ENCODE data around the gene ATG101. TPM values are rescaled to one million over a fixed set of nuclear protein-coding genes. Genes with fewer than 3 reads are reported as not detected.

ATG101 gene
- total and polyA plus RNA-seq, 4 donors = 19.7 to 37.8 (median 33.7) TPM

- no peak overlapping the region for H3K27ac ChIP-seq (ENCODE audit: low read depth, low read length)
Observed at GRCh38 chr12:52041035-52041434, 28.7 kb upstream of the ATG101 start.

DNA sequence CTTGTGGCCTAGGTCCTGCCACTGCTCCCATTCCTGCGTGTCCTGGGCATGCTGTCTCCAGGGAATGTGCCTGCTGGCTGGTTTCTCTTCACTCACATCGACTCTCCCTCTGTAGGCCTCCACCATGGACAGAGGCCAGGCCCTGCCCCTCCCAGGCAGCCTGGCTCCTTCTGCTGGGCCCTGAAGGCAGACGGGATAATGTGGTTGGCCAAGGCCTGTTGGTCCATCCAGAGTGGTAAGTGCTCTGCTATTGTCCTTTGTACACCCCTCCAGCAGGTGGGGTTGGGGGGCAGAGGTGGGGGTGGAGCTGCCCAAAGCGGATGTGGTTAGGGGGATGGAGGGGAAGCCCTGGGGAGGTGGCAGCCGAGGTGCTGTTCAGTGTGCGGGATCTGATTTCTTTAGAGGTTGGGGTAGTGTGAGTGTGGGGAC is 28.1 kb upstream of the ATG101 start:
- Histone ChIP-seq H3K4me1 (ENCODE audit: control insufficient read depth, insufficient read depth, low read length) (peaks cover 60% of the 10 kb centered on the region), H3K36me3 (ENCODE audit: control insufficient read depth, insufficient read depth, low read length) (peaks cover 48% of the 10 kb centered on the region), H3K27ac (ENCODE audit: low read depth, low read length) (peak overlapping the region; percentile 52), H3K27me3 (ENCODE audit: control insufficient read depth, insufficient read depth, low read length) (no peaks in the 10 kb centered on the region), H3K4me3 (ENCODE audit: low read depth, low read length) (no peak overlapping the region), H3K9me3 (ENCODE audit: control insufficient read depth, insufficient read depth, low read length) (no peaks in the 10 kb centered on the region)
- DNase-seq (ENCODE audit: low read depth in 4 of 6, low spot score in 6 of 6) = peak in 1 of 6 donors; percentile 70
- WGBS (ENCODE audit: insufficient coverage) = 52% methylated on average over 5 of the region's 6 CpGs

More at GRCh38 chr12:52041035-52041434, 28.7 kb upstream of the ATG101 start:
- Histone ChIP-seq H3K4me3 (ENCODE audit: low read depth, low read length) (no peak overlapping the region), H3K27me3 (ENCODE audit: control insufficient read depth, insufficient read depth, low read length) (no peaks in the 10 kb centered on the region), H3K36me3 (ENCODE audit: control insufficient read depth, insufficient read depth, low read length) (peaks cover 45% of the 10 kb centered on the region), H3K9me3 (ENCODE audit: control insufficient read depth, insufficient read depth, low read length) (no peaks in the 10 kb centered on the region), H3K4me1 (ENCODE audit: control insufficient read depth, insufficient read depth, low read length) (peaks cover 65% of the 10 kb centered on the region)
- DNase-seq (ENCODE audit: low read depth in 4 of 6, low spot score in 6 of 6) = no peak
- no CpG with 5 or more reads among the region's 3 CpGs for WGBS (ENCODE audit: insufficient coverage)

DNA sequence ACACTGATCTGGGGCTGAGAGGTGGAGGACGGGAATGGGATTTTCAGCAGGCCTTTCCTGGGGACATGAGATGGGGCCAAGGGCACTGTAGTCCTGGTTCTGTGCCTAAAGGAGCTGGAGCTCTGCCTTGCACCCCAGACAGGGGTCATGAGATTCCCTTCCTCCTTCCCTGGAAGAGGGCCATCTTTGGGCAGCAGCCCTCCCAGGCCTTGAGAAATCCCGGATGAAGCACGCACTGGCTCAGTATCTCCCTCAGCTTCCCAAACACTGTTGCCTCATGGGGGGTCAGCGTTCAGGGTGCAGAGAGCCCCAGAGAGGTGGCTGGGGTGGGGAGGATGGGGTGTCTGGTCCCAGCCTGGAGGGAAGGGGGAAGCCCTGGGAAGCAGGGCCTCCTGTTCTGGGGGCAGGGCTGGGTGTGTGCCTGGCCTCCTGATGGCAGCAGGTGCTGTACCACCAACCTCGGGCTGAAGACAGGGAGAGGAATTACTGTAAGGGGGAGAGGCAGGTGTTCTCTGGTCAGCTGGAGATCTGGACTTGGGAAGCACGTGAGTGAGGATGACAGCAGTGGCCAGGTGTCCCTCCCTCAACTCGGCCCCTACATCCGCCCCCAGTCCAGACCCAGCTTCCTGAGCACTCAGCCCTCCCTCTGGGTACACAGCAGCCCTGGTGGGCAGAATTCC is 26.9 kb upstream of the ATG101 start:
- Histone ChIP-seq H3K36me3 (ENCODE audit: control insufficient read depth, insufficient read depth, low read length) (peaks cover 55% of the 10 kb centered on the region), H3K27me3 (ENCODE audit: control insufficient read depth, insufficient read depth, low read length) (no peaks in the 10 kb centered on the region), H3K27ac (ENCODE audit: low read depth, low read length) (no peak overlapping the region), H3K9me3 (ENCODE audit: control insufficient read depth, insufficient read depth, low read length) (no peaks in the 10 kb centered on the region), H3K4me1 (ENCODE audit: control insufficient read depth, insufficient read depth, low read length) (peaks cover 52% of the 10 kb centered on the region), H3K4me3 (ENCODE audit: low read depth, low read length) (no peak overlapping the region)
- DNase-seq (ENCODE audit: low read depth in 4 of 6, low spot score in 6 of 6) = no peak
- 71% methylated on average over 4 of the region's 8 CpGs for WGBS (ENCODE audit: insufficient coverage)

- WGBS (ENCODE audit: insufficient coverage) = 73% methylated on average over 16 of the region's 21 CpGs
- Histone ChIP-seq H3K36me3 (ENCODE audit: control insufficient read depth, insufficient read depth, low read length) (peaks cover 55% of the 10 kb centered on the region), H3K4me3 (ENCODE audit: low read depth, low read length) (no peak overlapping the region), H3K27ac (ENCODE audit: low read depth, low read length) (peak overlapping the region; percentile 15), H3K9me3 (ENCODE audit: control insufficient read depth, insufficient read depth, low read length) (no peaks in the 10 kb centered on the region), H3K4me1 (ENCODE audit: control insufficient read depth, insufficient read depth, low read length) (peaks cover 45% of the 10 kb centered on the region), H3K27me3 (ENCODE audit: control insufficient read depth, insufficient read depth, low read length) (no peaks in the 10 kb centered on the region)
- no peak for DNase-seq (ENCODE audit: low read depth in 4 of 6, low spot score in 6 of 6)
Observed at GRCh38 chr12:52043386-52044212, 26.2 kb upstream of the ATG101 start.

DNA sequence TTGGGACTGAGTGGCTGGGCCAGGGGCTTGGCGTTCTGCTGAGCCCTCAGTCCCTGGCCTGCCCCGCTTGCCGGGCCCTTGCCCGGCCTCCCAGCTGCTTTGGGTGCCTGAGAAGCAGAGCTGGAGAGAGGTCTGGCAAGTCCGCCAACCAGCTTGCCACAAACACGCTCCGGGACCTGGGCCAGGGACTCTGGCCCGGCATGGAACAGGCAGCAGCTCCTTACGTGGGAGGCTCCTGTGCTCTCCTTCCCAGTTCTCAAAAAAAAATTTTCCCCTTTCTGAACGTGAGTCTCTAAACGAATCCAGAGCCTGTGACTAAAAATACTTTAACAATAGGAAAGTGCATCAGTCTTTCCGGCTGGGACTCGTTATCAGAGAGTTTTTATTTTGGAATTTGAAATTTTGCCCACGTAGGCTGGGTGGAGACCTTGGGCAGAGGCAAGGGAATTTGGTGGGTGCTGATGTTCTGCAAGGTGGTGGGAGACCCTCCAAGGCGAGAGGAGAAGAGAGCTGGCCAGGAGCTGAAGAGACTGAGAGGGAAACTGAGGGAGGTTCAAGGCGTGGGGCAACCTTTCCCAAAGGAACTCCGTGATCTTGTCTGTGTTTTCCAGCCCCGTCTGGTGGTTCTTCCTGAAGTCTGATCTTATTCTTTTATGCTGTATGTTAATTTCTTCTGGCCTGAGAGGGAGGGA is 25.3 kb upstream of the ATG101 start:
- Histone ChIP-seq H3K27me3 (ENCODE audit: control insufficient read depth, insufficient read depth, low read length) (no peaks in the 10 kb centered on the region), H3K9me3 (ENCODE audit: control insufficient read depth, insufficient read depth, low read length) (no peaks in the 10 kb centered on the region), H3K4me1 (ENCODE audit: control insufficient read depth, insufficient read depth, low read length) (peaks cover 38% of the 10 kb centered on the region), H3K4me3 (ENCODE audit: low read depth, low read length) (no peak overlapping the region), H3K27ac (ENCODE audit: low read depth, low read length) (peak overlapping the region; percentile 15), H3K36me3 (ENCODE audit: control insufficient read depth, insufficient read depth, low read length) (peaks cover 55% of the 10 kb centered on the region)
- 74% methylated on average over 12 of the region's 18 CpGs for WGBS (ENCODE audit: insufficient coverage)
- DNase-seq (ENCODE audit: low read depth in 4 of 6, low spot score in 6 of 6) = no peak

- H3K27me3 ChIP-seq (ENCODE audit: control insufficient read depth, insufficient read depth, low read length) = no peaks in the 10 kb centered on the region
- H3K4me1 ChIP-seq (ENCODE audit: control insufficient read depth, insufficient read depth, low read length) = peaks cover 48% of the 10 kb centered on the region
- DNase-seq (ENCODE audit: low read depth in 4 of 6, low spot score in 6 of 6) = no peak
- no peaks in the 10 kb centered on the region for H3K9me3 ChIP-seq (ENCODE audit: control insufficient read depth, insufficient read depth, low read length)
- no peak overlapping the region for H3K27ac ChIP-seq (ENCODE audit: low read depth, low read length)
- WGBS (ENCODE audit: insufficient coverage) = 50% methylated on average over 1 of the region's 4 CpGs
- no peak overlapping the region for H3K4me3 ChIP-seq (ENCODE audit: low read depth, low read length)
- H3K36me3 ChIP-seq (ENCODE audit: control insufficient read depth, insufficient read depth, low read length) = peaks cover 55% of the 10 kb centered on the region
Observed at GRCh38 chr12:52045794-52046199, 24.0 kb upstream of the ATG101 start.

DNA sequence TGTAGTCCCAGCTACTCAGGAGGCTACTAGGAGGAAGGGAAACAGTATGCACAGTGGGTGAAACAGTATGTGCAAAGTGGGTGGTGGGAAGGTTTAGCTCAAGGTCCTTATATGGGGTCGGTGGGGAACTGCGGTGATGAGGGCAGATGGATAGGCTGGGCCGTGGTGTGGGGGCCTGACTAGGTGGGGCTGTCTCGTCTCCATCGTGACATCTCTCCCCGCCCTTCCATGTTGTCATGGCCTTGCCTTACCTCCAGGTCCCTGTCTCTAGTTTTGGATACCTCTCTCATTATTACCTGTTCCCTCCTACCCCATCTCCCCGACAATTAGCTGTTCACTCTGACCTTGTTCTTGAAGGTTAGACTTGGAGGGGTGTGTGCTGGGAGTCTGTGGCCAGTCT is 22.9 kb upstream of the ATG101 start:
- WGBS (ENCODE audit: insufficient coverage) = 88% methylated on average over 3 of the region's 7 CpGs
- peaks cover 50% of the 10 kb centered on the region for H3K4me1 ChIP-seq (ENCODE audit: control insufficient read depth, insufficient read depth, low read length)
- no peak for DNase-seq (ENCODE audit: low read depth in 4 of 6, low spot score in 6 of 6)
- H3K9me3 ChIP-seq (ENCODE audit: control insufficient read depth, insufficient read depth, low read length) = no peaks in the 10 kb centered on the region
- H3K27ac ChIP-seq (ENCODE audit: low read depth, low read length) = no peak overlapping the region
- H3K27me3 ChIP-seq (ENCODE audit: control insufficient read depth, insufficient read depth, low read length) = no peaks in the 10 kb centered on the region
- no peak overlapping the region for H3K4me3 ChIP-seq (ENCODE audit: low read depth, low read length)
- peaks cover 48% of the 10 kb centered on the region for H3K36me3 ChIP-seq (ENCODE audit: control insufficient read depth, insufficient read depth, low read length)

GRCh38 chr12:52049286-52049685 is 20.5 kb upstream of the ATG101 start:
- no peak for DNase-seq (ENCODE audit: low read depth in 4 of 6, low spot score in 6 of 6)
- H3K27ac ChIP-seq (ENCODE audit: low read depth, low read length) = no peak overlapping the region
- H3K36me3 ChIP-seq (ENCODE audit: control insufficient read depth, insufficient read depth, low read length) = peaks cover 33% of the 10 kb centered on the region
- no peak overlapping the region for H3K4me3 ChIP-seq (ENCODE audit: low read depth, low read length)
- H3K27me3 ChIP-seq (ENCODE audit: control insufficient read depth, insufficient read depth, low read length) = no peaks in the 10 kb centered on the region
- H3K9me3 ChIP-seq (ENCODE audit: control insufficient read depth, insufficient read depth, low read length) = no peaks in the 10 kb centered on the region
- 96% methylated on average over 3 of the region's 4 CpGs for WGBS (ENCODE audit: insufficient coverage)
- peaks cover 49% of the 10 kb centered on the region for H3K4me1 ChIP-seq (ENCODE audit: control insufficient read depth, insufficient read depth, low read length)

DNA sequence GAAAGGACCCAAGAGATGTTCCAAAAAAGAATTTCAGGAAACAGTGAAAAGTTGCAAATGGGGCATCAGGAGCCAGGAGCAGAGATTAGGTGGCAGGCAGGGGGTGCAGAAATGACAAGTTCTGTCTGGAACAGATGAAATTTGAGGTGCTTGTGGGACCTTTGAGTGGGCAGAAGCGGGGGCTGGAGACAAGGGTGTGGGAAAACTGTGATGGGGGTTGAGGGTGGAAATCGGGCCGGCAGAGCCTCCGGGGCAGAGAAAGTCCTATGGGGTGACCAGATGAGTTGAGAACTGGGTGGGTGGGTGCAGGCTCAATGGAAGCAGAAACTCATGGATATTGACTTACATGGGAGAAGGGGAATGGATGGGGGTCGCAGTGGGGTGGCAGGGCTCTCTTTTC is 20.1 kb upstream of the ATG101 start:
- Histone ChIP-seq H3K4me1 (ENCODE audit: control insufficient read depth, insufficient read depth, low read length) (peaks cover 53% of the 10 kb centered on the region), H3K9me3 (ENCODE audit: control insufficient read depth, insufficient read depth, low read length) (no peaks in the 10 kb centered on the region), H3K27ac (ENCODE audit: low read depth, low read length) (no peak overlapping the region), H3K36me3 (ENCODE audit: control insufficient read depth, insufficient read depth, low read length) (peaks cover 35% of the 10 kb centered on the region), H3K27me3 (ENCODE audit: control insufficient read depth, insufficient read depth, low read length) (no peaks in the 10 kb centered on the region), H3K4me3 (ENCODE audit: low read depth, low read length) (no peak overlapping the region)
- DNase-seq (ENCODE audit: low read depth in 4 of 6, low spot score in 6 of 6) = no peak
- WGBS (ENCODE audit: insufficient coverage) = 95% methylated on average over 4 of the region's 5 CpGs
